Upper lobe of left lung (tissue), 6 donors: ENCODE data around the gene TSPAN7. TPM values are rescaled to one million over a fixed set of nuclear protein-coding genes. Genes with fewer than 3 reads are reported as not detected.

Source experiments
- ATAC-seq, 2 donors: fragments of 200-7000 bp; cut with Tn5 transposase; one replicate each; pipeline ENCODE4 v1.9.1; 2022; ENCODE audit warnings: mild to moderate bottlenecking in 2 of 2, moderate library complexity in 2 of 2; ENCODE audit not compliant: low FRiP score in 2 of 2
- DNase-seq, 2 donors: peaks; one replicate each; pipeline ENCODE4 v3.0.0-alpha.2; 2019 to 2020
- H3K27ac ChIP-seq, 4 donors: fragments of 200-600 bp; sonication (generic); one replicate each; pipeline ENCODE4 v1.5.1; 2016 to 2019
- H3K27me3 ChIP-seq, 4 donors: fragments of 200-600 bp; sonication (generic); one replicate each; pipeline ENCODE4 v1.5.1; 2017 to 2019
- H3K36me3 ChIP-seq, 4 donors: fragments of 200-600 bp; sonication (generic); one replicate each; pipeline ENCODE4 v1.5.1; 2016 to 2019
- H3K4me1 ChIP-seq, 4 donors: fragments of 200-600 bp; sonication (generic); one replicate each; pipeline ENCODE4 v1.5.1; 2018 to 2019
- H3K4me3 ChIP-seq, 4 donors: fragments of 200-600 bp; sonication (generic); one replicate each; pipeline ENCODE4 v1.5.1; 2017 to 2019; ENCODE audit warnings: mild to moderate bottlenecking in 2 of 4, moderate library complexity in 1 of 4
- H3K9me3 ChIP-seq, 4 donors: fragments of 200-600 bp; sonication (generic); one replicate each; pipeline ENCODE4 v1.5.1; 2018 to 2019
- CTCF ChIP-seq, 6 experiments: fragments of 450-650 bp in 4 of 6; fragments of 200-600 bp in 2 of 6; sonication (generic) in 2 of 6; IDR thresholded peaks; one replicate each; pipeline ENCODE4 v1.5.1; 2016 to 2019; ENCODE audit warnings: antibody characterized with exemption in 6 of 6
- EP300 ChIP-seq, 4 donors: sonication (generic); formaldehyde crosslinking; IDR thresholded peaks; one replicate each; pipeline ENCODE4 v1.5.1; 2017; ENCODE audit warnings: antibody characterized with exemption in 4 of 4, control low read depth in 2 of 4
- POLR2A ChIP-seq, 4 donors: fragments of 450-650 bp; IDR thresholded peaks; one replicate each; pipeline ENCODE4 v1.5.1; 2016 to 2017; ENCODE audit warnings: antibody characterized with exemption in 4 of 4, mild to moderate bottlenecking in 2 of 4
- POLR2AphosphoS5 ChIP-seq, 2 donors: sonication (generic); formaldehyde crosslinking; IDR thresholded peaks; one replicate each; pipeline ENCODE4 v1.5.1; 2017; ENCODE audit warnings: antibody characterized with exemption in 2 of 2
- WGBS, 2 donors: methylation state at CpG; one replicate each; pipeline ENCODE4 v1.1.5; 2017 to 2018; 5-methylcytosine and 5-hydroxymethylcytosine counted together
- total RNA-seq, 6 donors: library from RNA; depleted of rRNA in 4 of 6; stranded (reverse); fragments of >200 nt in 4 of 6; gene quantifications; one replicate each; pipeline versions ENCODE4 v1.1.0 to v1.2.1, GENCODE V29; 2016 to 2021
- donor health status: DM: no; HTN: no; CAD: no; lungs with moderate emphysema.
- donor health status: DM: no; HTN: yes; CAD: no; lungs with severe emphysema.

Gene TSPAN7
- total RNA-seq, 6 donors from 2014 or later: 7.3 to 65.0 (median 49.4) TPM

GRCh38 chrX:38612281-38612680 lies 50.9 kb downstream of the TSPAN7 start:
- DNase-seq (no peak), ATAC-seq (no peak)
- 65% methylated on average over 4 of the region's 4 CpGs for WGBS, 2 donors
- Histone ChIP-seq H3K9me3 (no peaks in the 10 kb centered on the region), H3K4me3 (no peak overlapping the region), H3K27me3 (no peaks in the 10 kb centered on the region), H3K36me3 (no peaks in the 10 kb centered on the region), H3K4me1 (no peaks in the 10 kb centered on the region), H3K27ac (no peak overlapping the region)
- no peak for TF ChIP-seq POLR2AphosphoS5 (IDR thresholded peaks at IDR 0.05)
- TF ChIP-seq POLR2A (IDR thresholded peaks at IDR 0.05): no peak
- TF ChIP-seq EP300 (IDR thresholded peaks at IDR 0.05): no peak
- no peak for TF ChIP-seq CTCF (IDR thresholded peaks at IDR 0.05)

- no peak for ATAC-seq
- WGBS, 2 donors: 67% methylated on average over 2 of the region's 2 CpGs; no CpG with 5 or more reads in 1 of the 2 donors
- Histone ChIP-seq H3K9me3 (no peaks in the 10 kb centered on the region), H3K4me3 (no peak overlapping the region), H3K36me3 (no peaks in the 10 kb centered on the region), H3K4me1 (no peaks in the 10 kb centered on the region), H3K27me3 (no peaks in the 10 kb centered on the region), H3K27ac (no peak overlapping the region)
- DNase-seq: no peak
- TF ChIP-seq CTCF (IDR thresholded peaks at IDR 0.05): no peak
Observed at GRCh38 chrX:38614485-38614884, 53.1 kb downstream of the TSPAN7 start.

- H3K27me3 ChIP-seq: no peaks in the 10 kb centered on the region
- H3K4me1 ChIP-seq: no peaks in the 10 kb centered on the region
- WGBS, 2 donors: 33 to 39% methylated on average over 5 to 6 of the region's 6 CpGs
- TF ChIP-seq POLR2AphosphoS5 (IDR thresholded peaks at IDR 0.05) (no peak), CTCF (IDR thresholded peaks at IDR 0.05) (no peak), EP300 (IDR thresholded peaks at IDR 0.05) (no peak), POLR2A (IDR thresholded peaks at IDR 0.05) (no peak)
- no peak overlapping the region for H3K4me3 ChIP-seq
- ATAC-seq (no peak), DNase-seq (no peak)
- no peak overlapping the region for H3K27ac ChIP-seq
- H3K36me3 ChIP-seq: no peaks in the 10 kb centered on the region
- no peaks in the 10 kb centered on the region for H3K9me3 ChIP-seq
Observed at GRCh38 chrX:38616904-38617303, 55.6 kb downstream of the TSPAN7 start.

GRCh38 chrX:38618180-38618579 lies 56.8 kb downstream of the TSPAN7 start:
- ATAC-seq: no peak
- no peaks in the 10 kb centered on the region for H3K9me3 ChIP-seq
- TF ChIP-seq POLR2AphosphoS5 (IDR thresholded peaks at IDR 0.05): no peak
- no peak for TF ChIP-seq EP300 (IDR thresholded peaks at IDR 0.05)
- no peak for TF ChIP-seq CTCF (IDR thresholded peaks at IDR 0.05)
- no peak for TF ChIP-seq POLR2A (IDR thresholded peaks at IDR 0.05)
- H3K27me3 ChIP-seq: no peaks in the 10 kb centered on the region
- no peak overlapping the region for H3K4me3 ChIP-seq
- no peak for DNase-seq
- no peaks in the 10 kb centered on the region for H3K4me1 ChIP-seq
- no peak overlapping the region for H3K27ac ChIP-seq
- WGBS, 2 donors: 43 to 71% methylated on average over 1 to 5 of the region's 5 CpGs
- H3K36me3 ChIP-seq: no peaks in the 10 kb centered on the region

- H3K36me3 ChIP-seq: no peaks in the 10 kb centered on the region
- no peak for DNase-seq
- H3K9me3 ChIP-seq: no peaks in the 10 kb centered on the region
- no peak for ATAC-seq
- WGBS, 2 donors: 48 to 74% methylated on average over 4 of the region's 4 CpGs
- H3K4me1 ChIP-seq: no peaks in the 10 kb centered on the region
- H3K4me3 ChIP-seq: no peak overlapping the region
- TF ChIP-seq POLR2AphosphoS5 (IDR thresholded peaks at IDR 0.05) (no peak), CTCF (IDR thresholded peaks at IDR 0.05) (no peak), EP300 (IDR thresholded peaks at IDR 0.05) (no peak), POLR2A (IDR thresholded peaks at IDR 0.05) (no peak)
- no peaks in the 10 kb centered on the region for H3K27me3 ChIP-seq
- no peak overlapping the region for H3K27ac ChIP-seq
Observed at GRCh38 chrX:38620623-38621022, 59.3 kb downstream of the TSPAN7 start.
